Muscle layer of colon (tissue), 2 donors: ENCODE data around the gene CASQ2.

ENCODE experiments used
- H3K27ac ChIP-seq: one replicate; pipeline ENCODE4 v1.7.0; 2013; ENCODE audit warnings: low read depth, mild to moderate bottlenecking, low read length, moderate library complexity
- H3K27me3 ChIP-seq, 2 donors: one replicate each; pipeline ENCODE4 v1.7.0; 2013; ENCODE audit warnings: low read length in 2 of 2, mild to moderate bottlenecking in 2 of 2; ENCODE audit not compliant: insufficient read depth in 2 of 2, control insufficient read depth in 1 of 2
- H3K36me3 ChIP-seq: one replicate; pipeline ENCODE4 v1.7.0; 2013; ENCODE audit warnings: mild to moderate bottlenecking, low read length; ENCODE audit not compliant: insufficient read depth
- H3K4me1 ChIP-seq: one replicate; pipeline ENCODE4 v1.7.0; 2013; ENCODE audit warnings: mild to moderate bottlenecking, low read length; ENCODE audit not compliant: insufficient read depth
- H3K4me3 ChIP-seq, 2 donors: one replicate each; pipeline ENCODE4 v1.7.0; 2013; ENCODE audit warnings: low read length in 2 of 2, low read depth in 1 of 2, mild to moderate bottlenecking in 1 of 2, moderate library complexity in 1 of 2
- H3K9ac ChIP-seq: one replicate; pipeline ENCODE4 v1.7.0; 2013; ENCODE audit warnings: low read length
- H3K9me3 ChIP-seq: one replicate; pipeline ENCODE4 v1.7.0; 2013; ENCODE audit warnings: mild to moderate bottlenecking, low read length
- donor health status: abdominal sarcoma.
- donor health status: Adenocarcinoma of cecum.

CASQ2 gene

GRCh38 chr1:115768549-115768948 lies at the start of gene CASQ2:
Gene CASQ2 (minus strand): TSS chr1:115768714. CDS start chr1:115768541, 173 bp downstream.
- Histone ChIP-seq H3K4me3 (peak within 1 kb of the TSS; percentile 15 to 60), H3K36me3 (no peaks in the 10 kb centered on the region), H3K27me3 (no peaks in the 10 kb centered on the region), H3K9ac (peak within 1 kb of the TSS; percentile 79), H3K4me1 (peaks cover 14% of the 10 kb centered on the region), H3K27ac (peak within 1 kb of the TSS; percentile 54), H3K9me3 (no peaks in the 10 kb centered on the region)

GRCh38 chr1:115815694-115816093 lies 47.2 kb upstream of the CASQ2 start:
- H3K36me3 ChIP-seq: no peaks in the 10 kb centered on the region
- no peaks in the 10 kb centered on the region for H3K9me3 ChIP-seq
- H3K4me3 ChIP-seq: no peak overlapping the region
- H3K9ac ChIP-seq: no peak overlapping the region
- H3K4me1 ChIP-seq: no peaks in the 10 kb centered on the region
- H3K27me3 ChIP-seq: no peaks in the 10 kb centered on the region
- H3K27ac ChIP-seq: no peak overlapping the region

- no peak overlapping the region for H3K27ac ChIP-seq
- H3K36me3 ChIP-seq: no peaks in the 10 kb centered on the region
- no peaks in the 10 kb centered on the region for H3K27me3 ChIP-seq
- H3K9me3 ChIP-seq: no peaks in the 10 kb centered on the region
- no peak overlapping the region for H3K4me3 ChIP-seq
- H3K4me1 ChIP-seq: no peaks in the 10 kb centered on the region
- no peak overlapping the region for H3K9ac ChIP-seq
Observed at GRCh38 chr1:115814685-115815398, 46.3 kb upstream of the CASQ2 start.

- H3K27me3 ChIP-seq: no peaks in the 10 kb centered on the region
- no peaks in the 10 kb centered on the region for H3K9me3 ChIP-seq
- H3K4me1 ChIP-seq: no peaks in the 10 kb centered on the region
- H3K36me3 ChIP-seq: no peaks in the 10 kb centered on the region
- H3K9ac ChIP-seq: no peak overlapping the region
- H3K4me3 ChIP-seq: no peak overlapping the region
- H3K27ac ChIP-seq: no peak overlapping the region
Observed at GRCh38 chr1:115813727-115814126, 45.2 kb upstream of the CASQ2 start.

- Histone ChIP-seq H3K9ac (no peak overlapping the region), H3K27ac (no peak overlapping the region), H3K4me3 (no peak overlapping the region), H3K9me3 (no peaks in the 10 kb centered on the region), H3K27me3 (no peaks in the 10 kb centered on the region), H3K4me1 (no peaks in the 10 kb centered on the region), H3K36me3 (no peaks in the 10 kb centered on the region)
Observed at GRCh38 chr1:115811140-115811828, 42.8 kb upstream of the CASQ2 start.

GRCh38 chr1:115810609-115811008 lies 42.1 kb upstream of the CASQ2 start:
- no peak overlapping the region for H3K9ac ChIP-seq
- no peaks in the 10 kb centered on the region for H3K9me3 ChIP-seq
- no peak overlapping the region for H3K27ac ChIP-seq
- no peak overlapping the region for H3K4me3 ChIP-seq
- H3K27me3 ChIP-seq: no peaks in the 10 kb centered on the region
- no peaks in the 10 kb centered on the region for H3K36me3 ChIP-seq
- H3K4me1 ChIP-seq: no peaks in the 10 kb centered on the region

GRCh38 chr1:115809847-115810246 lies 41.3 kb upstream of the CASQ2 start:
- no peaks in the 10 kb centered on the region for H3K27me3 ChIP-seq
- no peaks in the 10 kb centered on the region for H3K36me3 ChIP-seq
- H3K4me3 ChIP-seq: no peak overlapping the region
- H3K4me1 ChIP-seq: no peaks in the 10 kb centered on the region
- no peak overlapping the region for H3K27ac ChIP-seq
- no peak overlapping the region for H3K9ac ChIP-seq
- H3K9me3 ChIP-seq: no peaks in the 10 kb centered on the region

GRCh38 chr1:115809076-115809475 lies 40.6 kb upstream of the CASQ2 start:
- no peak overlapping the region for H3K4me3 ChIP-seq
- H3K9ac ChIP-seq: no peak overlapping the region
- H3K27me3 ChIP-seq: no peaks in the 10 kb centered on the region
- no peaks in the 10 kb centered on the region for H3K9me3 ChIP-seq
- no peaks in the 10 kb centered on the region for H3K36me3 ChIP-seq
- no peaks in the 10 kb centered on the region for H3K4me1 ChIP-seq
- no peak overlapping the region for H3K27ac ChIP-seq

GRCh38 chr1:115807723-115808122 lies 39.2 kb upstream of the CASQ2 start:
- no peaks in the 10 kb centered on the region for H3K36me3 ChIP-seq
- no peak overlapping the region for H3K27ac ChIP-seq
- H3K27me3 ChIP-seq: no peaks in the 10 kb centered on the region
- H3K9me3 ChIP-seq: no peaks in the 10 kb centered on the region
- no peak overlapping the region for H3K4me3 ChIP-seq
- H3K4me1 ChIP-seq: no peaks in the 10 kb centered on the region
- no peak overlapping the region for H3K9ac ChIP-seq

- H3K27me3 ChIP-seq: no peaks in the 10 kb centered on the region
- no peaks in the 10 kb centered on the region for H3K36me3 ChIP-seq
- no peak overlapping the region for H3K4me3 ChIP-seq
- no peak overlapping the region for H3K27ac ChIP-seq
- no peak overlapping the region for H3K9ac ChIP-seq
- H3K4me1 ChIP-seq: no peaks in the 10 kb centered on the region
- H3K9me3 ChIP-seq: no peaks in the 10 kb centered on the region
Observed at GRCh38 chr1:115805597-115805996, 37.1 kb upstream of the CASQ2 start.

GRCh38 chr1:115802416-115802815 lies 33.9 kb upstream of the CASQ2 start:
- no peaks in the 10 kb centered on the region for H3K4me1 ChIP-seq
- no peak overlapping the region for H3K9ac ChIP-seq
- H3K36me3 ChIP-seq: no peaks in the 10 kb centered on the region
- H3K4me3 ChIP-seq: no peak overlapping the region
- H3K27me3 ChIP-seq: no peaks in the 10 kb centered on the region
- H3K9me3 ChIP-seq: no peaks in the 10 kb centered on the region
- H3K27ac ChIP-seq: no peak overlapping the region

GRCh38 chr1:115797486-115797885 lies 29.0 kb upstream of the CASQ2 start:
- Histone ChIP-seq H3K27ac (no peak overlapping the region), H3K27me3 (no peaks in the 10 kb centered on the region), H3K36me3 (no peaks in the 10 kb centered on the region), H3K9ac (no peak overlapping the region), H3K9me3 (no peaks in the 10 kb centered on the region), H3K4me3 (no peak overlapping the region), H3K4me1 (no peaks in the 10 kb centered on the region)
